Kidney capillary endothelial cell (primary cell): ENCODE data around the gene ACTN1.

Experiments used
- DNase-seq: peaks from one replicate; pipeline ENCODE4 v3.0.0-alpha.2; 2018; ENCODE audit warnings: low spot score

Gene ACTN1

GRCh38 chr14:68916358-68916941 is 62.7 kb downstream of the ACTN1 start:
- DNase-seq: no peak

- no peak for DNase-seq
Measured at GRCh38 chr14:68913516-68913915, 65.6 kb downstream of the ACTN1 start.

- DNase-seq: peak; percentile 75
Measured at GRCh38 chr14:68911594-68912227, 67.4 kb downstream of the ACTN1 start.

- no peak for DNase-seq
Measured at GRCh38 chr14:68910540-68910939, 68.6 kb downstream of the ACTN1 start.

- DNase-seq: no peak
Measured at GRCh38 chr14:68908803-68909202, 70.3 kb downstream of the ACTN1 start.

GRCh38 chr14:68908201-68908600 is 70.9 kb downstream of the ACTN1 start:
- DNase-seq: no peak

GRCh38 chr14:68906439-68906838 is 72.7 kb downstream of the ACTN1 start:
- no peak for DNase-seq

GRCh38 chr14:68905107-68905895 is 73.8 kb downstream of the ACTN1 start:
- DNase-seq: no peak

- DNase-seq: no peak
Measured at GRCh38 chr14:68902357-68902756, 76.7 kb downstream of the ACTN1 start.

GRCh38 chr14:68899033-68899603 is 80.0 kb downstream of the ACTN1 start:
- DNase-seq: no peak

- DNase-seq: no peak
Measured at GRCh38 chr14:68898248-68899032, 80.7 kb downstream of the ACTN1 start.

GRCh38 chr14:68897559-68898155 is 81.4 kb downstream of the ACTN1 start:
- no peak for DNase-seq

GRCh38 chr14:68896132-68896531 is 83.0 kb downstream of the ACTN1 start:
- DNase-seq: no peak

- peak; percentile 40 for DNase-seq
Measured at GRCh38 chr14:68894802-68895703, 84.0 kb downstream of the ACTN1 start.

GRCh38 chr14:68894123-68894522 is 85.0 kb downstream of the ACTN1 start:
- no peak for DNase-seq

GRCh38 chr14:68893566-68893965 is 85.5 kb downstream of the ACTN1 start:
- DNase-seq: no peak

GRCh38 chr14:68892961-68893360 is 86.1 kb downstream of the ACTN1 start:
- DNase-seq: no peak

- no peak for DNase-seq
Measured at GRCh38 chr14:68891851-68892660, 87.0 kb downstream of the ACTN1 start.

GRCh38 chr14:68890173-68890931 is 88.8 kb downstream of the ACTN1 start:
- DNase-seq: no peak
